H1 (cell line): Measurements from ENCODE around the gene ABHD4. TPM values are rescaled to one million over a fixed set of nuclear protein-coding genes. Genes with fewer than 3 reads are reported as not detected.

Experiments used
- ASH2L ChIP-seq: fragments of 200-600, 300-600 bp; sonication (generic); IDR thresholded peaks from one replicate; pipeline ENCODE4 v1.7.1; 2017; ENCODE audit warnings: low read length
- POU5F1 ChIP-seq: IDR thresholded peaks from 2 replicates; pipeline ENCODE4 v1.6.1; 2011; ENCODE audit warnings: low read depth, mild to moderate bottlenecking, low read length, moderate library complexity
- SP4 ChIP-seq: IDR thresholded peaks from 2 replicates; pipeline ENCODE4 v1.6.1; 2012; ENCODE audit warnings: low read length, inconsistent platforms
- TEAD4 ChIP-seq: IDR thresholded peaks from 2 replicates; pipeline ENCODE4 v1.6.1; 2012; ENCODE audit warnings: low read depth, low read length, inconsistent platforms, mixed read lengths
- polyA plus RNA-seq, 7 experiments: library from polyadenylated mRNA; depleted of rRNA in 3 of 7; stranded (reverse) in 5 of 7; unstranded in 2 of 7; fragments of >200 nt in 5 of 7; fragments of 200-250 nt in 2 of 7; gene quantifications; 1 replicate in 5 of 7; 2 replicates in 1 of 7; 4 replicates in 1 of 7; pipeline versions ENCODE4 v1.2.1 to v1.2.3, GENCODE V29; 2011 to 2013; ENCODE audit warnings: missing spikeins in 2 of 7, mixed read lengths in 2 of 7
- total RNA-seq: library from RNA; stranded (reverse); fragmentation: NEBNext Ultra II Directional; extraction: Animal tissue kit (Norgen Biotek cat#: 25700); gene quantifications from 2 replicates; pipeline ENCODE4 v1.2.1, GENCODE V29; 2021

ABHD4 gene
- total and polyA plus RNA-seq, 2 of the 8 experiments (the other 6 are each of a cell fraction or from before 2014, with no cell fraction given), result 32.4 to 42.9 TPM

DNA sequence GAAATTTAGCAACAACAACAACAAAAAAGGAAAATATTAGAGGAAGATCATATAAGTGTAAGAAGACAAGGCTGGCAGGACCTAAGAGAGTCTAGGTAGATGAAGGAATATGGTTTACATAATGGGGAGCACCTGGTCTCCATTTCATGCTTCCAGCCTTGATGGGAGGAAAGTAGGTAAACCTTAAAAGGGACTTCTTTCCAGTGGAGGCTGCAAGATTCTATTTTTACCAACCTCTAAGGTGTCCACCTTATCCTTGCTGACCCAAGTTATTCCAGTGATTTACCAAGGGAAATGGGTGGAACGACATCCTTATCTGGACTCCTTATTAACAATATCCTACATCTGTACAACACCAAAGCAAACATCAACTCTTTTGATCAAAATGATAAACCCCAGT lies 39.1 kb upstream of the ABHD4 start (continued):
- TF ChIP-seq POU5F1, result no peak
- TF ChIP-seq TEAD4, result no peak
- no peak for TF ChIP-seq SP4
- TF ChIP-seq ASH2L, result no peak
